ENCODE data around the gene GGT5.
"Not testable (repeated sequence)": the region's sequence is repeated elsewhere in the genome, so short reads cannot be mapped to it uniquely, and the experiment has no call there.

DNA sequence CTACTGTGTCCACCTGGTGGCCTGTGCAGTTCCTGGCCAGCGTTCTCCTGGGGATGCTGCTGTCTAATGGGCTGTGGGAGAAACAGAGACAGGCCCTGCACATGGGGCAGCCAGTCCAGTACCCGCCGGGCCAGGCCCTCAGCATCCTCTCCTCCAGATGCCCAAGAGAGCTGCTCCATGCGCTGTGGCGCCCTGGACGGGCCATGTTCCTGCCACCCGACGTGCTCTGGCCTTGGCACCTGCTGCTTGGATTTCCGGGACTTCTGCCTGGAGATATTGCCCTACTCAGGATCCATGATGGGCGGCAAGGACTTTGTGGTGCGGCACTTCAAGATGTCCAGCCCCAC is 62.0 kb downstream of the GGT5 start:
- TF ChIP-seq, protein P1, sequence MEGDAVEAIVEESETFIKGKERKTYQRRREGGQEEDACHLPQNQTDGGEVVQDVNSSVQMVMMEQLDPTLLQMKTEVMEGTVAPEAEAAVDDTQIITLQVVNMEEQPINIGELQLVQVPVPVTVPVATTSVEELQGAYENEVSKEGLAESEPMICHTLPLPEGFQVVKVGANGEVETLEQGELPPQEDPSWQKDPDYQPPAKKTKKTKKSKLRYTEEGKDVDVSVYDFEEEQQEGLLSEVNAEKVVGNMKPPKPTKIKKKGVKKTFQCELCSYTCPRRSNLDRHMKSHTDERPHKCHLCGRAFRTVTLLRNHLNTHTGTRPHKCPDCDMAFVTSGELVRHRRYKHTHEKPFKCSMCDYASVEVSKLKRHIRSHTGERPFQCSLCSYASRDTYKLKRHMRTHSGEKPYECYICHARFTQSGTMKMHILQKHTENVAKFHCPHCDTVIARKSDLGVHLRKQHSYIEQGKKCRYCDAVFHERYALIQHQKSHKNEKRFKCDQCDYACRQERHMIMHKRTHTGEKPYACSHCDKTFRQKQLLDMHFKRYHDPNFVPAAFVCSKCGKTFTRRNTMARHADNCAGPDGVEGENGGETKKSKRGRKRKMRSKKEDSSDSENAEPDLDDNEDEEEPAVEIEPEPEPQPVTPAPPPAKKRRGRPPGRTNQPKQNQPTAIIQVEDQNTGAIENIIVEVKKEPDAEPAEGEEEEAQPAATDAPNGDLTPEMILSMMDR (IDR thresholded peaks at IDR 0.05; ENCODE audit: low read length): not testable (repeated sequence)
- TF ChIP-seq EZH2 (optimal IDR thresholded peaks at IDR 0.05; ENCODE audit: low read depth, low read length): not testable (repeated sequence)

Measured in MM.1S (cell line).